Renal cortical epithelial cell (primary cell): Measurements from ENCODE around the gene CHST15. TPM values are rescaled to one million over a fixed set of nuclear protein-coding genes. Genes with fewer than 3 reads are reported as not detected.
"Not testable (repeated sequence)": the region's sequence is repeated elsewhere in the genome, so short reads cannot be mapped to it uniquely, and the experiment has no call there.

Source experiments
- DNase-seq: peaks from one replicate; pipeline ENCODE4 v3.0.0-alpha.2; 2011; ENCODE audit warnings: low read depth
- total RNA-seq: library from RNA; depleted of rRNA; stranded (reverse); fragments of >200 nt; gene quantifications from 2 replicates; pipeline ENCODE4 v1.2.3, GENCODE V29; 2014

Gene CHST15
- total RNA-seq, 1 donor from 2014 or later: 38.3 TPM

DNA sequence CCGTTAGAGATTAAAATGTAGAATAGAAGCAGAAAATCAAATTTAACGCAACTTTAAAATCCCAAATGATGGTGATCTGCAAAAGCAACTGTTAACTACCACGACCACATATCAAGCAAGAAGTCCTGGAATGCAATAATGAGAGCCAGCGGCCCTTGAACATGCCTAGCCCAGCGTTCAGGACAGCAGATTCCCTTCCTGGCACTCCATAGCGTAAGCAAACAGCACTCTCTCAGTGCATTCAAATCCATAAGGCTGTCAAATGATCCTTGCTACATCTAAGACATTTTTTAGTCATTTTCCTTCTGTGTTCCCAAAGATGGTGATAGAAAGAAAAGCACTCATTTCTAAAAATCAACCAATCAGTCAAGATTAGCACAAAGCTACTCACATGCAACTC lies 48.1 kb downstream of the CHST15 start:
- DNase-seq: no peak

DNA sequence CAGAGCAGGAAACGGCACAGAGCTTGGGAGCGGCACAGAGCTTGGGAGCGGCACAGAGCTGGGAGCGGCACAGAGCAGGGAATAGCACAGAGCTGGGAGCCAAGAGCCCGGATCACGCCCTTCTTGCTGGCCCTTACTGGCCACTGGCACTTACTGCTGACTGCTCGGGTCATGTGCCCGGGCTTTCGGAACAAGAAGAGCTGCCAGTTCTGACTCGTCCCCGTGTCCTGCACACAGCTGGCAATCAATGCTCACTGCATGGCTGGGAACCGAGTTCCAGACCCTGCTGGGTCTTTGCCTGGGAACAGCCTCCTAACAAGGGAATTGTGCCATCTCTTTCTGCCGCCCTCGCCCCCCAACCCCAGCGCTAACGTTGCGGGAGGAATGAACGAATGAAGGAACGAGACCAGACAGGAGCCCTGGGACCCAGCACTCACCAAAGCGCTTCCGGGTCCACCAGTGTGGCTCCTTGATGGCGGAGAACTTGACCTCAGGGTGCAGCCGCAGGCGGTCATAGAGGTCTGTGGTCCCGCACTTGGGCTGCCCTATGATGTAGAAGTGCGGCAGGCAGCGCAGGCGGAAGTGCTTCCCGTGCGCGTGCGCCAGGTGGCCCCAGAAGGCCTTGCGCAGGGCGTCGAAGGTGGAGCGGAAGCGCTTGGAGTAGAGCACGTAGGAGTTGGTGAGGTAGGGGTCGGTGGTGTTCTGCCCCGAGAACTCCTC lies 49.1 kb downstream of the CHST15 start:
- no peak for DNase-seq

DNA sequence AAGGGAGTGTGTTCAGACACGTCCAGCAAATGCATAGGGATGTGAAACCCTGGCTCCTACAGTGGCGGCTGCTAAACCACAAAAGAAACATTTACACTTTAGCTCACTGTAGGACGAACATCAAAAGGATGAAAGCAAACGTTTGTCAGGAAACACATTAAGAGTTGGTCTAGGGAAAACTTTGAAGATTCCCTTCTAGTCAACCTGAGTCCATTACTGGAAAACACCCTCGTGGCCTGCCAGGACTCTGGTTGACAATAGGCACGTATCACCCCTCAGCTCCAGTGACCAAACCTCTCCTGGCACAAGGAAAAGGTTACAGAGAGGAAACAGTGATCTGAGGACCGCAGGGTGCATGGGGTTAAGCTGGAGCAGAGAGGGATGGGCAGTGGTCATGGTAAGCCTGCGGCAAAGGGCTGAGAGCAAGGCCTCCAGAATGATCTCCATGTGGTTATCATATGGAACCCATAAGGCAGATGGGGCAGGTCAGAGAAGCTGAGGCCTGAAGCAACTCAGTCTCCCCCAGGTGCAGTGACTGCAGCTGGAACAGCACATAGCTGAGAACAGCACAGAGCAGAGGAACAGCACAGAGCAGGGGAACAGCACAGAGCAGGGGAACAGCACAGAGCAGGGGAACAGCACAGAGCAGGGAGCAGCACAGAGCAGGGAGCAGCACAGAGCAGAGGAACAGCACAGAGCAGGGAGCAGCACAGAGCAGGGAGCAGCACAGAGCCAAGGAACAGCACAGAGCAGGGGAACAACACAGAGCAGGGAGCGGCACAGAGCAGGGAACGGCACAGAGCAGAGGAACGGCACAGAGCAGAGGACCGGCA lies 49.9 kb downstream of the CHST15 start:
- DNase-seq: no peak

DNA sequence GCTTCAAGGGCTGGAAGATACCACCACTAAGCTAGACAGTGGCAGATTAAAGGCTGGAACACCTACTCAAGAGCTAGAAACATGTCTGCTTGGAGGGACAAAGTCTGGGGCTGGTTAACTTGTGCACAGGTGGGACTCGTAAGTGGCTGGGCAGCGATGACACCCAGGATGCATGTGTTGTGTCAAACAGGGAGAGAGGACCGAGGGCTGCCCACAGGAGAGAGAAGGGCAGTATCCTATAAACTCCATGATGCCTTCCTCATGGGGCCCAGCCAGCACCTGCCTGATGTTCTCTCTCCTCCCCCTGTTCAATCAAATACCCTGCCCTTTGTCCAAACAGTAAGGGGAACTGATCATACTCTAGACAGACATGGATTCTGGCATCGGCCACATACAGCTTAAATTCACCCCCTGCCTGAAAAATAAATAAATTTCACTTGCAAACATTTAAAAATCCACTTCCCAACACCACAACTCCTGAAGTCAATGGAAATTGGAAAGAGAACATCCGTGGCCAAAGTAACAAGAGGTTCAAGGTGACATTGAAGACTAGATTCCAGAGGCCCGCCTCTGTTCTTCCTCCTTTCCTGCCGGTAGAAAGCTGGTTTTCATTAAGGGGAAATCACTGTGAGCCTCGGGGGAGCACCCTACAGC lies 50.6 kb downstream of the CHST15 start:
- DNase-seq: no peak

- DNase-seq: no peak
Observed at GRCh38 chr10:124041675-124042445, 51.5 kb downstream of the CHST15 start.

- DNase-seq: no peak
Observed at GRCh38 chr10:124040451-124041188, 52.8 kb downstream of the CHST15 start.

DNA sequence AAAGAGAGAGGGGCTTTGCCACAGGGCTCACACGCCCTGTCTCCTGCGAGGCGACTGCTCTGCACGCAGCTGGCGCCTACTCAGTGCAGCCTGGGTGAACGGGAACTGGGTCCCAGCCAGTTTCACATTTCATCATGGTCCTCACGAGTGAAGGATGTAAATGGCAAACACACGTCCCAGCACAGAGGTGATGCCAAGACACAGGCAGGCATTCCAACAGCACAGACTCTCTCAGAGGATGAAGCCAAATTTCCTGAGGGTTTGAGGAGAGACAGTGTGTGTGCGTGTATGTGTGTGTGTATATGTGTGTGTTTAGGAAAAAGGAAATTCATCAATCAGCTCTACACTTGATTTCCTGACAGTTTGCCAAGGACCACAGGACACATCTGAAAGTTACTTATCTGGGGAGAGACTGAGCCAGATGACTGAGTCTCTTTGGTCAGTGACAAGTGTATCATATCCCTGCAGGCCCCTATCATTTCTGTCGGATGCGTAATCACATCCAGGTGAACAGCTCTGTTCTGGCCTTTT lies 53.9 kb downstream of the CHST15 start:
- no peak for DNase-seq

GRCh38 chr10:124037784-124038183 lies 55.6 kb downstream of the CHST15 start:
- DNase-seq: no peak

GRCh38 chr10:124037286-124037685 lies 56.1 kb downstream of the CHST15 start:
- no peak for DNase-seq

GRCh38 chr10:124036746-124037145 lies 56.7 kb downstream of the CHST15 start:
- no peak for DNase-seq

DNA sequence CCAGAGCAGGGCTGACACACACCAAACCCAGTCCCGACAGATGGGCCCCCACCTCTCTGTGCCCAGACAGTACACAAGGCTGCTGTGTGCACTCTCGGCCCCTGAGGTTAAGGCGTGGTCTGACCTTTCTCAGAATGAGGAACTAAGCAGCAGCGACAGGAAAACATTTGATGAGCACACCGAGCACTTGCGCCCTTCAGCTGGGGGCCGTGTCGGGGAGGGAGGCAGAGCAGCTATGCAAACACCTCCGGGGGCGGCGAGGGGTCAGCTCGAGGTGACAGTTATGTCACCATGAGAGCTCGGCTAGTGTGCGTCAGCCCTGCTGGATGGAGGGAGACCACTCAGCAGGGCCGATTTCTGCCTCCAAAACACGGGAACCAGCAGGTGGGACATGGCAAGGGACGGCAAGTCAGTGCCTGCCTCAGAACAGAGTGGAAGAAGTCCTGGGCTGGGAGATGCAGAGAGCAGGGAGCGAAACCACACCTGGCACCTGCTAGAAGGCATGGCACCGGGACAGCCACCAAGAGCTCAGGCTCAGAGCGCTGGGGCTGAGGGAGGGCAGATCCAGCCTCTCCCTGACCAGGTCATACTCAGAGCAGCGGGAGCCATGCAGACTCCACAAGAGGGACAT lies 57.4 kb downstream of the CHST15 start:
- no peak for DNase-seq

DNA sequence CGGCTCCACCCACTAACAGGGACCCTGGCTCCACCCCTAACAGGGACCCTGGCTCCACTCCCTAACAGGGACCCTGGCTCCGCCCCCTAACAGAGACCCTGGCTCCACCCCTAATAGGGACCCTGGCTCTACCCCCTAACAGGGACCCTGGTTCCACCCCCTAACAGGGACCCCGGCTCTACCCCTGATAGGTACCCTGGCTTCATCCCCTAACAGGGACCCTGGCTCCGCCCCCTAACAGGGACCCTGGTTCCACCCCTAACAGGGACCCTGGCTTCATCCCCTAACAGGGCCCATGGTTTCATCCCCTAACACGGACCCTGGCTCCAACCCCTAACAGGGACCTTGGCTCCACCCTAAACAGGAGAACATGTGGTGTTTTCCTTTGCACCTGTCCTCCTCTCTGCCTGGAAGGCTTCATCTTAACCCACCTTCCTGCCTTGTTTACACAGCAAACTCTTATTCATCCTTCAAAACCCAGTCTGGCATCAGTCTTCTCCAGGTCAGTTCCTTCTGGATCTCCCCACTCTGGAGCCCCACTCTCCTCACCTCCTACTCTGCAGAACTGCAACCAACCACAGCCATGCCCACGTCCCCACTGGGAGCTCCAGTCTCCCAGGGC lies 58.0 kb downstream of the CHST15 start:
- DNase-seq: no peak

- not testable (repeated sequence) for DNase-seq
Observed at GRCh38 chr10:124034576-124035305, 58.7 kb downstream of the CHST15 start.

DNA sequence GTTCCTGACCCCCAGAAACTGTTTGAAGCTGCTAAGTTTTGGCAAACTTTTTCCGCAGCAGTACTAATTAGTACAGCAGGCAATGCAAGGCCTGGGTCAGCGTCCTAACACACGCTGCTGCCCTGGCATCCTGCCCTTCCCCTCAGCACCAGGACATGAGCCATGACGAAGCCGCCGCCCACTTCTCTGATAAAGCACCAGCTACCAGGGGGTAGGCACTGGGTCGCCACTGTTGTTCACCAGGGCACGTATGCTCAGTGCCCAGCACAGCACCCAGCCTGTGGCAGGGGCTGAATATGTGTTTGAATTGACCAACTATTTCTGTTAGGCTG lies 59.5 kb downstream of the CHST15 start:
- DNase-seq: peak; percentile 20

DNA sequence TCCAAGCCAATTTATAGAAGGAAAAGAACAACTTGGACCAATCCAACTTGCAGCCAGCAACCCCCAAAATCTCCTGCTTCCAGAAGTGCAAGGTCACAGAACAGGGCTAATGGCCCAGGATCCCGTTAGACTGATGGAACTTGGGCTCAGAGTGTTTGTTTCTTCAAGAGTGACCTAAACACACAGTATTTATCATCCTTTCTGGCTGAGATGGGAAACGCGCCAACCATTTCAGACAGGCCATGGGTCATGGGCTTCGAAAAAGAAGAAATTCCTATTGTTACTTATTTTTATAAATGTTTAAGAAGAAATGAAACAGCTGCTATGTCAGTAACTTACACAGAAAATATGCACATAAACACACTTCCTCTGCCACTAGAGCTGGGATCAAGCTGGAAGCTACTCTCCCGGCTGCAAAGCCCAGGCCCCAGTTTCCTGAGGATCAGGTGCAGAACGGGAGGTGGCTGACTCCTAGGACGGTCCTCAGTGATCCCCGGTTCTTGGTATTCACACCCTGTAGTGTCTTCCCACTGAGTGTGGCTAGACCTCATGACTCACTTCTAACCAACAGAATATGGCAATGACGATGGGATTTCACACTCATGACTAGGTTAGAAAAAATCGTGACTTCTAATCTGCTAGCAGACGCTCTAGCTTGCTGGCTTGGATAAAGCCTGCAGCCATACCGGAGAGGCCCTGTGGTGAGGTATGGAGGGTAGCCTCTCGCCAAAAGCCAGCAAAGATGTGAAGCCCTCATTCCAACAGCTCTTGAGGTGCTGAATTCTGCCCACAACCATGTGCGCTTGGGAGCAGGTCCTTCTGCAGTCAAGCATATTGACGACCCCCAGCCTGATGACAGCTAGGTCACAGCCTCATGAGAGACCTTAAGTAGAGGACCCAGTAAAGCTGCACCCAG lies 60.2 kb downstream of the CHST15 start:
- DNase-seq: peak; percentile 9

GRCh38 chr10:124032087-124032935 lies 61.1 kb downstream of the CHST15 start:
- DNase-seq: no peak

GRCh38 chr10:124030492-124031110 lies 62.8 kb downstream of the CHST15 start:
- no peak for DNase-seq
